HTERT RPE-1 (cell line): ENCODE data around the gene NPTXR.
"Not testable (repeated sequence)": the region's sequence is repeated elsewhere in the genome, so short reads cannot be mapped to it uniquely, and the experiment has no call there.

ENCODE experiments used
- in situ Hi-C: fragments of 300-500 bp; cut with MboI; formaldehyde crosslinking; loops from 4 replicates; pipeline ENCODE4 v1.14.3; 2020; ENCODE audit warnings: low sequenced_read_pairs

NPTXR gene

GRCh38 chr22:38868886-38869381, 25.1 kb upstream of the NPTXR start:
- in situ Hi-C loops, result no loop called here

GRCh38 chr22:38868286-38868721, 24.5 kb upstream of the NPTXR start:
- in situ Hi-C loops, result no loop called here

- in situ Hi-C loops, result no loop called here
Measured at GRCh38 chr22:38867471-38868285, 23.9 kb upstream of the NPTXR start.

GRCh38 chr22:38867124-38867455, 23.3 kb upstream of the NPTXR start:
- in situ Hi-C loops, result no loop called here

GRCh38 chr22:38866399-38867123, 22.7 kb upstream of the NPTXR start:
- in situ Hi-C loops, result no loop called here

- in situ Hi-C loops, result no loop called here
Measured at GRCh38 chr22:38866024-38866398, 22.2 kb upstream of the NPTXR start.

GRCh38 chr22:38865201-38866023, 21.6 kb upstream of the NPTXR start:
- in situ Hi-C loops, result no loop called here

- in situ Hi-C loops, result no loop called here
Measured at GRCh38 chr22:38864361-38865191, 20.7 kb upstream of the NPTXR start.

GRCh38 chr22:38863531-38864131, 19.8 kb upstream of the NPTXR start:
- in situ Hi-C loops, result no loop called here

- in situ Hi-C loops, result no loop called here
Measured at GRCh38 chr22:38862375-38863329, 18.8 kb upstream of the NPTXR start.

- in situ Hi-C loops, result no loop called here
Measured at GRCh38 chr22:38861927-38862326, 18.1 kb upstream of the NPTXR start.

GRCh38 chr22:38861170-38861876, 17.5 kb upstream of the NPTXR start:
- in situ Hi-C loops, result no loop called here

- in situ Hi-C loops, result no loop called here
Measured at GRCh38 chr22:38860283-38861169, 16.7 kb upstream of the NPTXR start.

GRCh38 chr22:38859581-38860282, 15.9 kb upstream of the NPTXR start:
- in situ Hi-C loops, result no loop called here

- in situ Hi-C loops, result no loop called here
Measured at GRCh38 chr22:38858492-38858891, 14.7 kb upstream of the NPTXR start.

GRCh38 chr22:38854476-38854875, 10.6 kb upstream of the NPTXR start:
- in situ Hi-C loops, result not testable (repeated sequence)

- in situ Hi-C loops, result not testable (repeated sequence)
Measured at GRCh38 chr22:38853883-38854282, 10.1 kb upstream of the NPTXR start.
